Endothelial cell of hepatic sinusoid (primary cell): ENCODE data around the gene OPN1MW3.
"Not testable (repeated sequence)": the region's sequence is repeated elsewhere in the genome, so short reads cannot be mapped to it uniquely, and the experiment has no call there.

ENCODE experiments used
- in situ Hi-C: cut with HindIII; loops from 2 replicates; pipeline ENCODE4 v1.10.0; 2017; ENCODE audit warnings: low sequenced_read_pairs

Gene OPN1MW3

GRCh38 chrX:154295664-154296310 lies 38.4 kb downstream of the OPN1MW3 start, which contains the start of gene TKTL1:
Gene TKTL1 (plus strand): TSS chrX:154295795. CDS start chrX:154295860, 65 bp downstream.
- in situ Hi-C loops = no loop called here

GRCh38 chrX:154296731-154297130 lies 39.3 kb downstream of the OPN1MW3 start:
- in situ Hi-C loops = no loop called here

- in situ Hi-C loops = no loop called here
Measured at GRCh38 chrX:154298312-154298711, 40.9 kb downstream of the OPN1MW3 start.

- in situ Hi-C loops = no loop called here
Measured at GRCh38 chrX:154300816-154301215, 43.4 kb downstream of the OPN1MW3 start.

- in situ Hi-C loops = not testable (repeated sequence)
Measured at GRCh38 chrX:154302998-154303397, 45.6 kb downstream of the OPN1MW3 start.

GRCh38 chrX:154303476-154303875 lies 46.1 kb downstream of the OPN1MW3 start:
- in situ Hi-C loops = no loop called here

GRCh38 chrX:154304846-154305245 lies 47.5 kb downstream of the OPN1MW3 start:
- in situ Hi-C loops = no loop called here

- in situ Hi-C loops = no loop called here
Measured at GRCh38 chrX:154305541-154306205, 48.3 kb downstream of the OPN1MW3 start.

- in situ Hi-C loops = no loop called here
Measured at GRCh38 chrX:154307202-154307601, 49.8 kb downstream of the OPN1MW3 start.

- in situ Hi-C loops = no loop called here
Measured at GRCh38 chrX:154308108-154308946, 50.9 kb downstream of the OPN1MW3 start.

- in situ Hi-C loops = no loop called here
Measured at GRCh38 chrX:154309041-154309775, 51.8 kb downstream of the OPN1MW3 start.

GRCh38 chrX:154310616-154311536 lies 53.5 kb downstream of the OPN1MW3 start:
- in situ Hi-C loops = no loop called here

GRCh38 chrX:154312116-154312515 lies 54.7 kb downstream of the OPN1MW3 start:
- in situ Hi-C loops = no loop called here

GRCh38 chrX:154313147-154313546 lies 55.8 kb downstream of the OPN1MW3 start:
- in situ Hi-C loops = no loop called here

GRCh38 chrX:154315416-154315815 lies 58.0 kb downstream of the OPN1MW3 start:
- in situ Hi-C loops = no loop called here

- in situ Hi-C loops = no loop called here
Measured at GRCh38 chrX:154317391-154317995, 60.1 kb downstream of the OPN1MW3 start.

- in situ Hi-C loops = no loop called here
Measured at GRCh38 chrX:154320406-154320805, 63.0 kb downstream of the OPN1MW3 start.
